K562 (cell line): ENCODE results near the gene NUDT9. TPM values are rescaled to one million over a fixed set of nuclear protein-coding genes. Genes with fewer than 3 reads are reported as not detected.

Experiments used
- ATAC-seq: fragments of 200-7000 bp; cut with Tn5 transposase; 3 replicates; pipeline ENCODE4 v1.9.1; 2020; ENCODE audit warnings: moderate library complexity
- BruUV-seq: library from RNA; stranded (reverse); fragments of 400-500 nt; replicated peaks from 2 replicates; lab custom pipeline; 2021; lab: Mats Ljungman, UMichigan
- CTCF ChIA-PET: fragments of 300-600 bp; formaldehyde crosslinking; extraction: SDS; loops from one replicate; lab custom pipeline; 2021; ENCODE audit warnings: low intra/inter-chr PET ratio; lab: Yijun Ruan, JAX
- POLR2A ChIA-PET: fragments of 300-600, 350-650 bp; sonication (Branson Sonifier 250); formaldehyde crosslinking; extraction: SDS; loops from one replicate; lab custom pipeline; 2021; ENCODE audit warnings: antibody characterized with exemption, inconsistent platforms; lab: Yijun Ruan, JAX
- DNase-seq, 4 experiments: peaks; one replicate each; pipeline versions ENCODE4 v3.0.0 to v3.0.0-alpha.2; 2011 to 2018; ENCODE audit warnings: low spot score in 3 of 4, mixed read lengths in 3 of 4; ENCODE audit errors: extremely low read depth in 1 of 4
- FAIRE-seq: peaks from 2 replicates; lab custom pipeline; 2011; peaks lifted over from hg19 to GRCh38; lab: Jason Lieb, UNC
- H2AFZ ChIP-seq: 2 replicates; pipeline ENCODE4 v1.6.0; 2011; ENCODE audit warnings: low read depth, low read length, control low read depth, inconsistent platforms
- H3K27ac ChIP-seq: fragments of 200-600 bp; 3 replicates; pipeline ENCODE4 v1.8.0; 2011; ENCODE audit warnings: low read depth, mild to moderate bottlenecking, control low read depth, inconsistent platforms, low read length, moderate library complexity, mixed read lengths; ENCODE audit errors: extremely low read depth
- H3K27me3 ChIP-seq, 2 experiments: fragments of 300-600 bp in 1 of 2; 2 replicates in 1 of 2; 3 replicates in 1 of 2; pipeline versions ENCODE4 v1.6.0 to v1.8.0; 2011; ENCODE audit warnings: inconsistent platforms in 2 of 2, low read length in 2 of 2, mild to moderate bottlenecking in 1 of 2, mixed read lengths in 1 of 2, moderate library complexity in 1 of 2; ENCODE audit not compliant: control insufficient read depth in 2 of 2, insufficient read depth in 2 of 2
- H3K36me3 ChIP-seq: fragments of 300-600 bp; 3 replicates; pipeline ENCODE4 v1.8.0; 2011; ENCODE audit warnings: mild to moderate bottlenecking, low read length, inconsistent platforms; ENCODE audit not compliant: control insufficient read depth, insufficient read depth
- H3K4me1 ChIP-seq, 2 experiments: fragments of 200-600 bp in 1 of 2; replicated peaks in 1 of 2; 2 replicates in 1 of 2; 3 replicates in 1 of 2; pipeline versions ENCODE4 v1.5.1 to v1.8.0; 2011; ENCODE audit warnings: inconsistent platforms in 2 of 2, low read length in 2 of 2, mild to moderate bottlenecking in 1 of 2, mixed read lengths in 1 of 2, moderate library complexity in 1 of 2; ENCODE audit not compliant: control insufficient read depth in 2 of 2, insufficient read depth in 2 of 2
- H3K4me2 ChIP-seq: 2 replicates; pipeline ENCODE4 v1.6.1; 2011; ENCODE audit warnings: low read length, control low read depth, inconsistent platforms, mixed read lengths; ENCODE audit not compliant: insufficient read depth
- H3K4me3 ChIP-seq: fragments of 200-600 bp; sonication (generic), shearing (Covaris generic); 2 replicates; pipeline ENCODE4 v1.5.1; 2016; ENCODE audit warnings: control low read depth, inconsistent platforms
- H3K79me2 ChIP-seq: fragments of 200-600 bp; 3 replicates; pipeline ENCODE4 v1.8.0; 2011; ENCODE audit warnings: low read length, inconsistent platforms; ENCODE audit not compliant: control insufficient read depth, insufficient read depth
- H3K9ac ChIP-seq, 2 experiments: 2 replicates each; pipeline versions ENCODE4 v1.6.0 to v1.6.1; 2011; ENCODE audit warnings: low read depth in 2 of 2, low read length in 2 of 2, control low read depth in 1 of 2, inconsistent platforms in 1 of 2, mild to moderate bottlenecking in 1 of 2, mixed read lengths in 1 of 2; ENCODE audit not compliant: insufficient read depth in 1 of 2
- H3K9me1 ChIP-seq: one replicate; pipeline ENCODE4 v1.6.0; 2011; ENCODE audit warnings: inconsistent platforms, mild to moderate bottlenecking, low read length, moderate library complexity; ENCODE audit not compliant: control insufficient read depth, insufficient read depth
- H3K9me3 ChIP-seq: replicated peaks from 2 replicates; pipeline ENCODE4 v1.5.1; 2011; ENCODE audit warnings: low read depth, low read length, inconsistent platforms; ENCODE audit not compliant: control insufficient read depth, insufficient read depth
- H4K20me1 ChIP-seq: replicated peaks from 2 replicates; pipeline ENCODE4 v1.6.1; 2011; ENCODE audit warnings: low read length, inconsistent platforms, mixed read lengths; ENCODE audit not compliant: control insufficient read depth, insufficient read depth
- CC2D1A ChIP-seq: fragments of 450-650 bp; IDR thresholded peaks from 2 replicates; pipeline ENCODE4 v1.6.1; 2017; ENCODE audit warnings: mild to moderate bottlenecking
- CHD1 ChIP-seq: fragments of 200-600 bp; sonication (generic); IDR thresholded peaks from one replicate; pipeline ENCODE4 v1.6.1; 2012; ENCODE audit warnings: mild to moderate bottlenecking, moderate library complexity, low read length, inconsistent platforms
- ETV5 ChIP-seq: sonication (generic); formaldehyde crosslinking; IDR thresholded peaks from 2 replicates; pipeline ENCODE4 v1.4.0; 2020; ENCODE audit warnings: low read depth, mild to moderate bottlenecking, missing genetic modification reagents
- GATAD2A ChIP-seq: fragments of 450-650 bp; IDR thresholded peaks from 2 replicates; pipeline ENCODE4 v1.6.1; 2017
- HLTF ChIP-seq: fragments of 450-650 bp; IDR thresholded peaks from 2 replicates; pipeline ENCODE4 v1.6.1; 2016
- HOMEZ ChIP-seq: fragments of 250-450 bp; sonication (Bioruptor Pico); IDR thresholded peaks from 2 replicates; pipeline ENCODE4 v1.4.0; 2020; ENCODE audit warnings: mild to moderate bottlenecking, moderate library complexity
- MAX ChIP-seq: sonication (generic); formaldehyde crosslinking; IDR thresholded peaks from 2 replicates; pipeline ENCODE4 v1.9.0; 2022; ENCODE audit warnings: mild to moderate bottlenecking, missing genetic modification reagents
- PHF8 ChIP-seq: fragments of 200-600 bp; sonication (generic); IDR thresholded peaks from 2 replicates; pipeline ENCODE4 v1.6.1; 2012; ENCODE audit warnings: mixed run types, mild to moderate bottlenecking, inconsistent platforms, low read length, moderate library complexity, borderline replicate concordance
- POLR2A ChIP-seq: fragments of 450-650 bp; conservative IDR thresholded peaks from 2 replicates; pipeline ENCODE4 v1.6.1; 2016
- RAD51 ChIP-seq: fragments of 450-650 bp; IDR thresholded peaks from 2 replicates; pipeline ENCODE4 v1.7.1; 2016; ENCODE audit warnings: low read depth, mild to moderate bottlenecking, borderline replicate concordance
- SRSF1 ChIP-seq: fragments of 200-400 bp; formaldehyde crosslinking; IDR thresholded peaks from 2 replicates; pipeline ENCODE4 v1.6.1; 2017; ENCODE audit warnings: mild to moderate bottlenecking, low read depth, low read length, moderate library complexity
- WGBS: fragments of 100-300 bp; shearing (Covaris generic); methylation state at CpG from one replicate; pipeline ENCODE4 v1.1.6; 2016; ENCODE audit warnings: low coverage, mixed read lengths; ENCODE audit not compliant: insufficient coverage; ENCODE audit errors: missing lambda C conversion rate; 5-methylcytosine and 5-hydroxymethylcytosine counted together
- in situ Hi-C: fragments of 300-500 bp; cut with MboI; formaldehyde crosslinking; loops from 4 replicates; pipeline ENCODE4 v1.15.0; 2018; ENCODE audit warnings: inconsistent platforms, mixed read lengths
- intact Hi-C: fragments of 100-400 bp; cut with micrococcal nuclease; formaldehyde crosslinking; loops from 2 replicates; pipeline ENCODE4 v1.14.2; 2022
- polyA plus RNA-seq, 8 experiments: library from polyadenylated mRNA; depleted of rRNA in 4 of 8; stranded (reverse) in 5 of 8; unstranded in 3 of 8; fragments of >200 nt; fragmentation: Nextera tagmentation in 2 of 8; fragmentation: Illumina TruSeq in 1 of 8; extraction: Ambion mirVana in 2 of 8; extraction: Trizol in 1 of 8; gene quantifications; 2 replicates each; pipeline versions ENCODE4 v1.2.1 to v1.2.3, GENCODE V29; 2011 to 2014; ENCODE audit warnings: inconsistent platforms in 1 of 8, missing spikeins in 1 of 8
- total RNA-seq, 7 experiments: library from RNA; depleted of rRNA in 6 of 7; stranded (reverse); fragments of >200 nt in 6 of 7; fragmentation: Illumina TruSeq in 2 of 7; extraction: Trizol in 2 of 7; gene quantifications; 2 replicates each; pipeline versions ENCODE4 v1.2.1 to v1.2.3, GENCODE V29; 2011 to 2021; ENCODE audit warnings: low replicate concordance in 1 of 7
- TF ChIP-seq, protein P1 (sequence below): fragments of 200-800 bp; sonication (Bioruptor generic); IDR thresholded peaks from 2 replicates; pipeline ENCODE4 v1.6.1; 2017; ENCODE audit warnings: missing genetic modification characterization, missing compliant biosample characterization

The NUDT9 gene
- total and polyA plus RNA-seq, 9 of the 15 experiments (the other 6 are each of a cell fraction or from before 2014, with no cell fraction given): 8.5 to 20.8 (median 18.0) TPM

GRCh38 chr4:87430038-87430437, 7.7 kb downstream of the NUDT9 start:
- Histone ChIP-seq H3K27me3 (no peaks in the 10 kb centered on the region), H3K27ac (no peak overlapping the region), H3K4me2 (no peak overlapping the region), H3K79me2 (peaks cover 68% of the 10 kb centered on the region), H2AFZ (no peak overlapping the region), H3K36me3 (peaks cover 2% of the 10 kb centered on the region; the same call in 2 of the 3 replicates), H3K9me1 (no peaks in the 10 kb centered on the region), H3K4me3 (no peak overlapping the region), H3K4me1 (peaks cover 0 to 7% of the 10 kb centered on the region in 2 experiments; a peak in 4 of 5 replicates), H4K20me1 (no peaks in the 10 kb centered on the region), H3K9ac (no peak overlapping the region), H3K9me3 (no peaks in the 10 kb centered on the region)
- BruUV-seq: no TSS peak
- in situ Hi-C loops (no loop called here), intact Hi-C loops (no loop called here)
- ATAC-seq (no peak), DNase-seq (no peak), FAIRE-seq (no peak)
- ChIA-PET POLR2A (no interaction called here), CTCF (no interaction called here)
- WGBS: 84% methylated on average over 2 of the region's 2 CpGs
- no peak for TF ChIP-seq GATAD2A
- TF ChIP-seq RAD51: no peak
- no peak for TF ChIP-seq SRSF1
- no peak for TF ChIP-seq POLR2A
- TF ChIP-seq HOMEZ (CRISPR knock-in tag): no peak
- TF ChIP-seq, protein P1, sequence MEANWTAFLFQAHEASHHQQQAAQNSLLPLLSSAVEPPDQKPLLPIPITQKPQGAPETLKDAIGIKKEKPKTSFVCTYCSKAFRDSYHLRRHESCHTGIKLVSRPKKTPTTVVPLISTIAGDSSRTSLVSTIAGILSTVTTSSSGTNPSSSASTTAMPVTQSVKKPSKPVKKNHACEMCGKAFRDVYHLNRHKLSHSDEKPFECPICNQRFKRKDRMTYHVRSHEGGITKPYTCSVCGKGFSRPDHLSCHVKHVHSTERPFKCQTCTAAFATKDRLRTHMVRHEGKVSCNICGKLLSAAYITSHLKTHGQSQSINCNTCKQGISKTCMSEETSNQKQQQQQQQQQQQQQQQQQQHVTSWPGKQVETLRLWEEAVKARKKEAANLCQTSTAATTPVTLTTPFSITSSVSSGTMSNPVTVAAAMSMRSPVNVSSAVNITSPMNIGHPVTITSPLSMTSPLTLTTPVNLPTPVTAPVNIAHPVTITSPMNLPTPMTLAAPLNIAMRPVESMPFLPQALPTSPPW: no peak
- no peak for TF ChIP-seq CHD1
- no peak for TF ChIP-seq PHF8
- TF ChIP-seq ETV5 (CRISPR knock-in tag): no peak
- no peak for TF ChIP-seq CC2D1A
- no peak for TF ChIP-seq MAX (CRISPR knock-in tag)
- no peak for TF ChIP-seq HLTF
